Measurements from ENCODE around the gene ZSWIM8. TPM values are rescaled to one million over a fixed set of nuclear protein-coding genes. Genes with fewer than 3 reads are reported as not detected.
"Not testable (repeated sequence)": the region's sequence is repeated elsewhere in the genome, so short reads cannot be mapped to it uniquely, and the experiment has no call there.

ZSWIM8 gene, protein sequence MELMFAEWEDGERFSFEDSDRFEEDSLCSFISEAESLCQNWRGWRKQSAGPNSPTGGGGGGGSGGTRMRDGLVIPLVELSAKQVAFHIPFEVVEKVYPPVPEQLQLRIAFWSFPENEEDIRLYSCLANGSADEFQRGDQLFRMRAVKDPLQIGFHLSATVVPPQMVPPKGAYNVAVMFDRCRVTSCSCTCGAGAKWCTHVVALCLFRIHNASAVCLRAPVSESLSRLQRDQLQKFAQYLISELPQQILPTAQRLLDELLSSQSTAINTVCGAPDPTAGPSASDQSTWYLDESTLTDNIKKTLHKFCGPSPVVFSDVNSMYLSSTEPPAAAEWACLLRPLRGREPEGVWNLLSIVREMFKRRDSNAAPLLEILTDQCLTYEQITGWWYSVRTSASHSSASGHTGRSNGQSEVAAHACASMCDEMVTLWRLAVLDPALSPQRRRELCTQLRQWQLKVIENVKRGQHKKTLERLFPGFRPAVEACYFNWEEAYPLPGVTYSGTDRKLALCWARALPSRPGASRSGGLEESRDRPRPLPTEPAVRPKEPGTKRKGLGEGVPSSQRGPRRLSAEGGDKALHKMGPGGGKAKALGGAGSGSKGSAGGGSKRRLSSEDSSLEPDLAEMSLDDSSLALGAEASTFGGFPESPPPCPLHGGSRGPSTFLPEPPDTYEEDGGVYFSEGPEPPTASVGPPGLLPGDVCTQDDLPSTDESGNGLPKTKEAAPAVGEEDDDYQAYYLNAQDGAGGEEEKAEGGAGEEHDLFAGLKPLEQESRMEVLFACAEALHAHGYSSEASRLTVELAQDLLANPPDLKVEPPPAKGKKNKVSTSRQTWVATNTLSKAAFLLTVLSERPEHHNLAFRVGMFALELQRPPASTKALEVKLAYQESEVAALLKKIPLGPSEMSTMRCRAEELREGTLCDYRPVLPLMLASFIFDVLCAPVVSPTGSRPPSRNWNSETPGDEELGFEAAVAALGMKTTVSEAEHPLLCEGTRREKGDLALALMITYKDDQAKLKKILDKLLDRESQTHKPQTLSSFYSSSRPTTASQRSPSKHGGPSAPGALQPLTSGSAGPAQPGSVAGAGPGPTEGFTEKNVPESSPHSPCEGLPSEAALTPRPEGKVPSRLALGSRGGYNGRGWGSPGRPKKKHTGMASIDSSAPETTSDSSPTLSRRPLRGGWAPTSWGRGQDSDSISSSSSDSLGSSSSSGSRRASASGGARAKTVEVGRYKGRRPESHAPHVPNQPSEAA (N-terminal part only)
- total RNA-seq, result 100 to 1,000 TPM in 3 of 4 donors, 10 to 100 TPM in 1; 94.5 to 530 (median 188) TPM

DNA sequence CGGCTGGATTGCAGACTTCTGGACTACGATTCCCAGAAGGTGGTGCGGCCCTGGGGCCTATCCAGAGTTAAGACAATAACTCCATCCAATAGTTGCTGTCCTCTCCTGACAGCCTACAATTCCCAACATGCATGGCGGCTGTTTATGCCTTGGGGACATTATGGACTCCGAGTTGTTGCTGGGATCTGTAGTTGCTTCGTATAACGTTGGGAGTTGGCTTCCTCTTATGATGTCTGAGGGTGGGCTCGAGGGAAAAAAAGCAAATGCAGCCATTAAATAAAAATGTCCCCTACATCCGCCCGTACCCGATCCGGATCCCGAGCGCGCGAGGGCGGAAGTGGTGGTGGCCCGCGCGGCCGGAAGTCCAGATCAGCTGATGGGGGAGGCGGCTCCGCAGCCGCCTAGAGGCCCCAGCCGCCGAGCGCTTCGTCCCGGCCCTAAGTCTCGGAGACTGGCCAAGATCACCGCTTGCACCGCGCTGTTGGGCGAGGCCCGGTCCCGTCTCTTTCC lies at the start of gene ZSWIM8:
TSS of gene ZSWIM8 (plus strand) at position 396 of the 510 bp plus-strand sequence. CDS start 273 bp downstream, outside the sequence.
- peaks cover 24 to 59% (median 46%) of the 10 kb centered on the region in 4 donors for H3K4me1 ChIP-seq
- in situ Hi-C loops (cut with MboI; ENCODE audit: low pct_ligation_motif_present in 1 of 4, low pct_unique_long_range_greater_than_20kb in 1 of 4, low sequenced_read_pairs in 3 of 4), result no loop called here

DNA sequence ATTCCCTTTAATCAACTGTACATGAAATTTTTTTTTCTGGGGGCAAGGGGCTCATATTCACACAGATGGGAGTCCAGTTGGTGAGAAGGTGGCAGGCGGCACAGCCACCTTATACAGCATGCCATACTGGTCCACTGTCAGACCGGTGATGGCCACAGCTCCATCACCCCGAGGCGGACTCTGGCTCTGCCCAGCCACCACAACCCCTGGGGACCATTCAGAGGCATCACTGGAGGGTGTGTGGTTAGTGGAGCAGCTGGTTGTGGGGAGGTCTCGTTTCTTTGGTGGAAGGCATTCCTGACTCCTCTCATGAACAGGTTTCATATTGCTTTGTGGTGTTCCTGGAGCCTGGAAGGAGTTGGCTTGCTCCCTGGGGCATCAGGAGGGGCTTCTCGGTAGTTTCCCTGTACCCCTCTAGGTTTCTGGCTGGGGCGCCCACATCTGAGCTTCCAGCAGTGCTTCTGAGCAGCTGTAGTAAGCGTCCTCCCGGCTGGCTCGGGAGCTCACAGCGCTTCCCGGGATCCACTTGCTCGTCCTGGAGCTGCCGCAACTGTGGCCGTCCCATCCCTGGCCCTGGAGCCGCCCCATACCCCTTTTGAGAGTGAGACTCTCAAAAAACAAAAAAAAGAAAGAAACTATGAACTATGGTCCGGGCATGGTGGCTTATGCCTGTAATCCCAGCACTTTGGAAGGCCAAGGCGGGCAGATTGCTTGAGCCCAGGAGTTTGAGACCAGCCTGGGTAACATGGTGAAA lies 44.7 kb upstream of the ZSWIM8 start:
- 93 to 100% methylated on average over 3 to 18 of the region's 18 CpGs for WGBS, 2 donors (ENCODE audit: low coverage in 1 of 2)
- H3K27ac ChIP-seq; intact Hi-C loops (cut with DNase I; ENCODE audit: low total_unique reads); H3K27me3 ChIP-seq; H3K4me3 ChIP-seq; H3K36me3 ChIP-seq; H3K9me3 ChIP-seq; DNase-seq; in situ Hi-C loops (cut with MboI; ENCODE audit: low pct_ligation_motif_present in 1 of 4, low pct_unique_long_range_greater_than_20kb in 1 of 4, low sequenced_read_pairs in 3 of 4): not testable (repeated sequence)
- peaks cover 8 to 23% (median 14%) of the 10 kb centered on the region in 4 donors for H3K4me1 ChIP-seq

More for the DNA sequence above, at the start of gene ZSWIM8:
- Histone ChIP-seq H3K27me3 (no peaks in the 10 kb centered on the region), H3K9me3 (no peaks in the 10 kb centered on the region), H3K4me3 (peak within 1 kb of the TSS; percentile 76 to 95 (median 78)), H3K27ac (peak within 1 kb of the TSS; percentile 90 to 97 (median 94)), H3K36me3 (peaks cover 0 to 11% (median 5%) of the 10 kb centered on the region in 4 donors)
- peak; percentile 84 for TF ChIP-seq POLR2A (IDR thresholded peaks at IDR 0.05)
- TF ChIP-seq POLR2AphosphoS5 (IDR thresholded peaks at IDR 0.05), result peak; percentile 67 to 86 (median 79)
- TF ChIP-seq, protein P1, sequence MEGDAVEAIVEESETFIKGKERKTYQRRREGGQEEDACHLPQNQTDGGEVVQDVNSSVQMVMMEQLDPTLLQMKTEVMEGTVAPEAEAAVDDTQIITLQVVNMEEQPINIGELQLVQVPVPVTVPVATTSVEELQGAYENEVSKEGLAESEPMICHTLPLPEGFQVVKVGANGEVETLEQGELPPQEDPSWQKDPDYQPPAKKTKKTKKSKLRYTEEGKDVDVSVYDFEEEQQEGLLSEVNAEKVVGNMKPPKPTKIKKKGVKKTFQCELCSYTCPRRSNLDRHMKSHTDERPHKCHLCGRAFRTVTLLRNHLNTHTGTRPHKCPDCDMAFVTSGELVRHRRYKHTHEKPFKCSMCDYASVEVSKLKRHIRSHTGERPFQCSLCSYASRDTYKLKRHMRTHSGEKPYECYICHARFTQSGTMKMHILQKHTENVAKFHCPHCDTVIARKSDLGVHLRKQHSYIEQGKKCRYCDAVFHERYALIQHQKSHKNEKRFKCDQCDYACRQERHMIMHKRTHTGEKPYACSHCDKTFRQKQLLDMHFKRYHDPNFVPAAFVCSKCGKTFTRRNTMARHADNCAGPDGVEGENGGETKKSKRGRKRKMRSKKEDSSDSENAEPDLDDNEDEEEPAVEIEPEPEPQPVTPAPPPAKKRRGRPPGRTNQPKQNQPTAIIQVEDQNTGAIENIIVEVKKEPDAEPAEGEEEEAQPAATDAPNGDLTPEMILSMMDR (IDR thresholded peaks at IDR 0.05), result peak in 1 of 5 experiments; percentile 7
- peak; percentile 8 for TF ChIP-seq EP300 (IDR thresholded peaks at IDR 0.05; ENCODE audit: low read depth)
- intact Hi-C loops (cut with DNase I; ENCODE audit: low total_unique reads), result no loop called here
- DNase-seq, result peak; percentile 88
- 0% methylated on average over 5 to 36 of the region's 36 CpGs for WGBS, 2 donors (ENCODE audit: low coverage in 1 of 2)

DNA sequence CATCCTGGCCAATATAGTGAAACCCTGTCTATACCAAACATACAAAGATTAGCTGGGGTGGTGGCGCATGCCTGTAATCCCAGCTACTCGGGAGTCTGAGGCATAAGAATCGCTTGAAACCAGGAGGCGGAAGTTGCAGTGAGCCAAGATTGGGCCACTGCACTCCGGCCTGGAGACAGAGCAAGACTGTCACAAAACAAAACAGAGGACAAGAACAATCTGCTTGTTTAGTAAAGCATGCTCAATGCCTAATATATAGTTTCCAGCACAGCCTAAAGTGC lies 43.0 kb upstream of the ZSWIM8 start:
- intact Hi-C loops (cut with DNase I; ENCODE audit: low total_unique reads) (no loop called here), in situ Hi-C loops (cut with MboI; ENCODE audit: low pct_ligation_motif_present in 1 of 4, low pct_unique_long_range_greater_than_20kb in 1 of 4, low sequenced_read_pairs in 3 of 4) (no loop called here)
- no peak for DNase-seq
- WGBS, 2 donors (ENCODE audit: low coverage in 1 of 2), result 92 to 100% methylated on average over 4 to 5 of the region's 5 CpGs
- no peaks in the 10 kb centered on the region for H3K27me3 ChIP-seq
- H3K36me3 ChIP-seq, result peaks cover 0 to 10% (median 4%) of the 10 kb centered on the region in 4 donors
- no peak overlapping the region for H3K27ac ChIP-seq
- H3K4me3 ChIP-seq, result no peak overlapping the region
- TF ChIP-seq, protein P1 (IDR thresholded peaks at IDR 0.05), result no peak
- no peak for TF ChIP-seq POLR2A (IDR thresholded peaks at IDR 0.05)
- no peaks in the 10 kb centered on the region for H3K9me3 ChIP-seq
- peaks cover 10 to 24% (median 19%) of the 10 kb centered on the region in 4 donors for H3K4me1 ChIP-seq

DNA sequence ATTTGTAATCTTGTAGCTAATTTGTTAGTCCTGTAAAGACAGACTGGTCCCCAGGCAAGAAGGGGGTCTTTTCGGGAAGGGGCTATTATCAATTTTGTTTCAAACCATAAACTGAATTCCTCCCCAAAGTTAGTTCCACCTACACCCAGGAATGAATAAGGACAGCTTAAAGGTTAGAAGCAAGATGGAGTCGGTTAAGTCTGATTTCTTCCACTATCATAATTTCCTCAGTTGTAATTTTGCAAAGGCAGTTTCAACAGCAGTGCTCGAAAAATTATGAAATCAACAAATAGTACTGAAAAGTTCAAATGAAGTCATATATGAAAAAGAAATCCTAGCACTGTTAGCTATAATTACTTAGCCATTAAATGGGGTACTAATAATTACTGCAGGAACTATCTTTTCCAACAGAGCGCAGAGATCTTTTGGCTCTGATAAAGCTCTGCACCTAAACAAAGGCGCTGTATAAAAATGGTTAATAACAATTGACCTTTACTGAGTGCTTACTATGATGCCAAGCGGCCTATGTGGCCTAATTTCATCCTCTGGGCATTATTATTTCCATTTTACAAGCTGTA lies 42.0 kb upstream of the ZSWIM8 start:
- peak overlapping the region; percentile 88 to 96 (median 92) for H3K27ac ChIP-seq
- in situ Hi-C loops (cut with MboI; ENCODE audit: low pct_ligation_motif_present in 1 of 4, low pct_unique_long_range_greater_than_20kb in 1 of 4, low sequenced_read_pairs in 3 of 4) (no loop called here), intact Hi-C loops (cut with DNase I; ENCODE audit: low total_unique reads) (no loop called here)
- TF ChIP-seq, protein P1 (IDR thresholded peaks at IDR 0.05), result no peak
- no peak for TF ChIP-seq POLR2A (IDR thresholded peaks at IDR 0.05)
- TF ChIP-seq EP300 (IDR thresholded peaks at IDR 0.05; ENCODE audit: low read depth), result no peak
- TF ChIP-seq POLR2AphosphoS5 (IDR thresholded peaks at IDR 0.05), result no peak
- H3K9me3 ChIP-seq, result no peaks in the 10 kb centered on the region
- H3K27me3 ChIP-seq, result no peaks in the 10 kb centered on the region
- H3K36me3 ChIP-seq, result peaks cover 0 to 16% (median 8%) of the 10 kb centered on the region in 4 donors
- WGBS, 2 donors (ENCODE audit: low coverage in 1 of 2), result 38 to 44% methylated on average over 5 to 6 of the region's 6 CpGs
- peaks cover 10 to 25% (median 20%) of the 10 kb centered on the region in 4 donors for H3K4me1 ChIP-seq
- DNase-seq, result no peak
- peak overlapping the region; percentile 42 to 98 (median 82) for H3K4me3 ChIP-seq
